HEK293 (cell line): ENCODE results near the gene MROH2B.

ENCODE experiments used
- CTCF ChIA-PET: fragments of 350-600 bp; formaldehyde crosslinking; extraction: SDS; loops from one replicate; lab custom pipeline; 2021; ENCODE audit warnings: antibody characterized with exemption; lab: Yijun Ruan, JAX
- POLR2A ChIA-PET: fragments of 300-600 bp; formaldehyde crosslinking; extraction: SDS; loops from one replicate; lab custom pipeline; 2020; ENCODE audit warnings: antibody characterized with exemption, inconsistent platforms; lab: Yijun Ruan, JAX
- H3K27ac ChIP-seq: fragments of 200-500 bp; sonication (Bioruptor generic); 2 replicates; pipeline ENCODE4 v1.5.1; 2014; ENCODE audit warnings: low read depth, low read length, control low read depth, inconsistent platforms; ENCODE audit errors: extremely low read depth
- H3K36me3 ChIP-seq, 2 experiments: fragments of 200-500 bp in 1 of 2; sonication (Bioruptor generic) in 1 of 2; 1 replicate in 1 of 2; 2 replicates in 1 of 2; pipeline ENCODE4 v1.5.1; 2014 to 2017; ENCODE audit warnings: inconsistent platforms in 2 of 2, low read length in 2 of 2; ENCODE audit not compliant: control insufficient read depth in 2 of 2, insufficient read depth in 1 of 2
- H3K4me1 ChIP-seq: fragments of 200-500 bp; sonication (Bioruptor generic); 2 replicates; pipeline ENCODE4 v1.5.1; 2014; ENCODE audit warnings: mild to moderate bottlenecking, low read length, inconsistent platforms; ENCODE audit not compliant: control insufficient read depth, insufficient read depth
- H3K4me3 ChIP-seq: 2 replicates; pipeline ENCODE4 v1.5.1; 2011; ENCODE audit warnings: low read depth, mild to moderate bottlenecking, control low read depth, low read length, moderate library complexity
- H3K9me3 ChIP-seq: fragments of 200-500 bp; sonication (Bioruptor generic); 2 replicates; pipeline ENCODE4 v1.5.1; 2014; ENCODE audit warnings: low read depth, low read length, inconsistent platforms; ENCODE audit not compliant: control insufficient read depth, insufficient read depth
- BCL11A ChIP-seq: fragments of 450-650 bp; formaldehyde crosslinking; IDR thresholded peaks from 2 replicates; pipeline ENCODE4 v1.5.1; 2016; ENCODE audit warnings: low read depth, missing biosample characterization, missing genetic modification characterization
- GLI2 ChIP-seq: fragments of 450-650 bp; formaldehyde crosslinking; IDR thresholded peaks from 2 replicates; pipeline ENCODE4; 2017; ENCODE audit warnings: missing biosample characterization, missing genetic modification characterization, low read depth, borderline replicate concordance
- MEIS1 ChIP-seq: sonication (generic); formaldehyde crosslinking; IDR thresholded peaks from 2 replicates; pipeline ENCODE4 v1.8.1; 2022; ENCODE audit warnings: missing genetic modification reagents, mild to moderate bottlenecking, borderline replicate concordance
- OVOL3 ChIP-seq: fragments of 450-650 bp; formaldehyde crosslinking; IDR thresholded peaks from 2 replicates; pipeline ENCODE4 v1.5.1; 2016; ENCODE audit warnings: missing biosample characterization, missing genetic modification characterization
- PRDM1 ChIP-seq: fragments of 450-650 bp; formaldehyde crosslinking; IDR thresholded peaks from 2 replicates; pipeline ENCODE4; 2016; ENCODE audit warnings: missing biosample characterization, missing genetic modification characterization
- SCRT2 ChIP-seq: fragments of 450-650 bp; formaldehyde crosslinking; IDR thresholded peaks from 2 replicates; pipeline ENCODE4 v1.5.1; 2016; ENCODE audit warnings: missing biosample characterization, missing genetic modification characterization
- SETDB1 ChIP-seq: IDR thresholded peaks from one replicate; pipeline ENCODE4 v1.6.1; 2017; ENCODE audit warnings: mild to moderate bottlenecking, low read length, moderate library complexity, mixed read lengths; ENCODE audit not compliant: insufficient read length
- TCF7L2 ChIP-seq: IDR thresholded peaks from 2 replicates; pipeline ENCODE4 v1.6.1; 2011; ENCODE audit warnings: low read depth, mild to moderate bottlenecking, inconsistent platforms, low read length, moderate library complexity, borderline replicate concordance
- YY2 ChIP-seq: fragments of 450-650 bp; formaldehyde crosslinking; IDR thresholded peaks from 2 replicates; pipeline ENCODE4 v1.5.1; 2016; ENCODE audit warnings: missing biosample characterization, missing genetic modification characterization
- ZBTB21 ChIP-seq: fragments of 450-650 bp; formaldehyde crosslinking; IDR thresholded peaks from 2 replicates; pipeline ENCODE4 v1.5.1; 2017; ENCODE audit warnings: missing biosample characterization, missing genetic modification characterization
- ZBTB8A ChIP-seq: fragments of 450-650 bp; formaldehyde crosslinking; IDR thresholded peaks from 2 replicates; pipeline ENCODE4 v1.5.1; 2016; ENCODE audit warnings: missing biosample characterization, missing genetic modification characterization
- ZFP37 ChIP-seq: fragments of 450-650 bp; formaldehyde crosslinking; IDR thresholded peaks from 2 replicates; pipeline ENCODE4 v1.5.1; 2016; ENCODE audit warnings: missing biosample characterization, missing genetic modification characterization
- ZNF112 ChIP-seq: fragments of 450-650 bp; formaldehyde crosslinking; IDR thresholded peaks from 2 replicates; pipeline ENCODE4 v1.5.0; 2017; ENCODE audit warnings: missing biosample characterization, missing genetic modification characterization
- ZNF114 ChIP-seq: fragments of 450-650 bp; formaldehyde crosslinking; IDR thresholded peaks from 2 replicates; pipeline ENCODE4 v1.5.0; 2017; ENCODE audit warnings: missing biosample characterization, missing genetic modification characterization
- ZNF2 ChIP-seq: fragments of 450-650 bp; formaldehyde crosslinking; IDR thresholded peaks from 2 replicates; pipeline ENCODE4 v1.5.1; 2016; ENCODE audit warnings: missing biosample characterization, missing genetic modification characterization
- ZNF24 ChIP-seq: fragments of 450-650 bp; formaldehyde crosslinking; IDR thresholded peaks from 2 replicates; pipeline ENCODE4 v1.5.1; 2016; ENCODE audit warnings: missing biosample characterization, missing genetic modification characterization
- ZNF248 ChIP-seq: fragments of 450-650 bp; formaldehyde crosslinking; IDR thresholded peaks from 2 replicates; pipeline ENCODE4 v1.5.1; 2017; ENCODE audit warnings: missing biosample characterization, missing genetic modification characterization
- ZNF302 ChIP-seq: fragments of 450-650 bp; formaldehyde crosslinking; IDR thresholded peaks from 2 replicates; pipeline ENCODE4 v1.5.1; 2016; ENCODE audit warnings: missing biosample characterization, missing genetic modification characterization, low read depth
- ZNF311 ChIP-seq: fragments of 450-650 bp; formaldehyde crosslinking; IDR thresholded peaks from 2 replicates; pipeline ENCODE4 v1.5.1; 2017; ENCODE audit warnings: missing biosample characterization, missing genetic modification characterization, borderline replicate concordance
- ZNF324 ChIP-seq: fragments of 450-650 bp; formaldehyde crosslinking; IDR thresholded peaks from 2 replicates; pipeline ENCODE4 v1.5.1; 2016; ENCODE audit warnings: missing biosample characterization, missing genetic modification characterization
- ZNF501 ChIP-seq: fragments of 450-650 bp; formaldehyde crosslinking; IDR thresholded peaks from 2 replicates; pipeline ENCODE4 v1.5.1; 2016; ENCODE audit warnings: missing biosample characterization, missing genetic modification characterization
- ZNF514 ChIP-seq: fragments of 450-650 bp; formaldehyde crosslinking; IDR thresholded peaks from 2 replicates; pipeline ENCODE4 v1.5.1; 2016; ENCODE audit warnings: missing biosample characterization, missing genetic modification characterization
- ZNF785 ChIP-seq: fragments of 450-650 bp; formaldehyde crosslinking; IDR thresholded peaks from 2 replicates; pipeline ENCODE4 v1.5.1; 2016; ENCODE audit warnings: missing biosample characterization, missing genetic modification characterization
- ZNF791 ChIP-seq: fragments of 450-650 bp; formaldehyde crosslinking; IDR thresholded peaks from 2 replicates; pipeline ENCODE4 v1.5.1; 2016; ENCODE audit warnings: missing biosample characterization, missing genetic modification characterization
- ZNF792 ChIP-seq: fragments of 450-650 bp; formaldehyde crosslinking; IDR thresholded peaks from 2 replicates; pipeline ENCODE4 v1.5.1; 2016; ENCODE audit warnings: missing biosample characterization, missing genetic modification characterization
- TF ChIP-seq, protein P1 (sequence below): fragments of 450-650 bp; formaldehyde crosslinking; IDR thresholded peaks from 2 replicates; pipeline ENCODE4 v1.5.1; 2016; ENCODE audit warnings: missing biosample characterization, missing genetic modification characterization
- TF ChIP-seq, protein P2 (sequence below): fragments of 450-650 bp; formaldehyde crosslinking; IDR thresholded peaks from 2 replicates; pipeline ENCODE4 v1.5.1; 2016; ENCODE audit warnings: missing biosample characterization, missing genetic modification characterization
- TF ChIP-seq, protein P3 (sequence below): fragments of 450-650 bp; formaldehyde crosslinking; IDR thresholded peaks from 2 replicates; pipeline ENCODE4 v1.5.1; 2016; ENCODE audit warnings: missing biosample characterization, missing genetic modification characterization

The MROH2B gene

DNA sequence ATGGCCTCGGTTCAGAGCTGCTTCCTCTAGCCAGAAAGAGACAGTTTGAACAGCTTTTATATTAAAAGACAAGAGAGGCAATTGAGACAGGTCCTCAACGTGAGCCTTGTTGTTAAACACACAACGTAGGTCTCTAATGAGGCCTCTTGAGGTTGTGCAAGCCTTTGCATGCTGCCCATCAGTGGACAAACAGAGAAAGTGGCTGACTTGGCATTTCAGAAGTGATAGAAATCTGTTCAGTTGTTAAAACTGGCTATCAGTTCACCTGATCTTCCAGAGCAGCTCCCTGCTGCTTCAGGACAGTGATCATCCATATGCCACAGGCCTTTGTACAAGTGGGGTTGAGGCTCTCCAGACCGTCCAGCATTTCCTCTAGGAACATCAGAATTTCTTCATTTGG, 58.8 kb downstream of the MROH2B start:
- H3K4me3 ChIP-seq, result no peak overlapping the region
- no peak for TF ChIP-seq YY2 (tag by site-specific recombination)
- no peak for TF ChIP-seq ZNF791 (tag by site-specific recombination)
- no peak for TF ChIP-seq ZNF112 (tag by site-specific recombination)
- TF ChIP-seq, protein P1, sequence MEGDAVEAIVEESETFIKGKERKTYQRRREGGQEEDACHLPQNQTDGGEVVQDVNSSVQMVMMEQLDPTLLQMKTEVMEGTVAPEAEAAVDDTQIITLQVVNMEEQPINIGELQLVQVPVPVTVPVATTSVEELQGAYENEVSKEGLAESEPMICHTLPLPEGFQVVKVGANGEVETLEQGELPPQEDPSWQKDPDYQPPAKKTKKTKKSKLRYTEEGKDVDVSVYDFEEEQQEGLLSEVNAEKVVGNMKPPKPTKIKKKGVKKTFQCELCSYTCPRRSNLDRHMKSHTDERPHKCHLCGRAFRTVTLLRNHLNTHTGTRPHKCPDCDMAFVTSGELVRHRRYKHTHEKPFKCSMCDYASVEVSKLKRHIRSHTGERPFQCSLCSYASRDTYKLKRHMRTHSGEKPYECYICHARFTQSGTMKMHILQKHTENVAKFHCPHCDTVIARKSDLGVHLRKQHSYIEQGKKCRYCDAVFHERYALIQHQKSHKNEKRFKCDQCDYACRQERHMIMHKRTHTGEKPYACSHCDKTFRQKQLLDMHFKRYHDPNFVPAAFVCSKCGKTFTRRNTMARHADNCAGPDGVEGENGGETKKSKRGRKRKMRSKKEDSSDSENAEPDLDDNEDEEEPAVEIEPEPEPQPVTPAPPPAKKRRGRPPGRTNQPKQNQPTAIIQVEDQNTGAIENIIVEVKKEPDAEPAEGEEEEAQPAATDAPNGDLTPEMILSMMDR (tag by site-specific recombination), result no peak
- no peak for TF ChIP-seq ZNF302 (tag by site-specific recombination)
- TF ChIP-seq ZNF501, result no peak
- TF ChIP-seq TCF7L2, result no peak
- no peak for TF ChIP-seq ZNF792 (tag by site-specific recombination)
- no peak for TF ChIP-seq ZNF324 (tag by site-specific recombination)
- no peak for TF ChIP-seq SETDB1
- no peak for TF ChIP-seq ZFP37 (tag by site-specific recombination)
- TF ChIP-seq ZNF514 (tag by site-specific recombination), result no peak
- TF ChIP-seq PRDM1 (tag by site-specific recombination), result no peak
- no peak for TF ChIP-seq ZNF114 (tag by site-specific recombination)
- no peak for TF ChIP-seq MEIS1 (CRISPR knock-in tag)
- no peak for TF ChIP-seq ZNF24
- TF ChIP-seq GLI2 (tag by site-specific recombination), result no peak
- no peak for TF ChIP-seq OVOL3 (tag by site-specific recombination)
- no peak for TF ChIP-seq ZNF2 (tag by site-specific recombination)
- TF ChIP-seq ZNF248 (tag by site-specific recombination), result no peak
- H3K4me1 ChIP-seq, result no peaks in the 10 kb centered on the region
- H3K36me3 ChIP-seq, result no peaks in the 10 kb centered on the region
- H3K27ac ChIP-seq, result no peak overlapping the region
- ChIA-PET CTCF (interaction anchor here (0.6 kb wide), 1 partner anchor 1470 kb away, joined by 3 read pairs; no protein-coding TSS in a partner anchor), POLR2A (no interaction called here)
- no peaks in the 10 kb centered on the region for H3K9me3 ChIP-seq

DNA sequence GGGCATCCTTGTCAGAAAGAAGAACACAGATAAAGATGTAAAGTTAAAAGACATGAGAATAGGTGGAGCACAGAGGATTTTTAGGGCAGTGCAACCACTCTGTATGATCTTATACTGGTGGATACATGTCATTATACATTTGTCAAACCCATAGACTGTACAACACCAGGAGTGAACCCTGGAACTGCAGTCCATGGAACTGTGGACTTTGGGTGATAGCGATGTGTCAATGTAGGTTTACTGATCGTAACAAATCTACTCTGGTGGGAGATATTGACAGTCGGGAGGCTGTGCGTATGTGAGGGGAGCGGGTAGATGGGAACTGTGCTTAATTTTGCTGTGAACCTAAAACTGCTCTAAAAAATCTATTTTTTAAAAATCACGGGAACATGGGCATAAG, 60.6 kb downstream of the MROH2B start:
- POLR2A ChIA-PET, result no interaction called here
- H3K9me3 ChIP-seq, result no peaks in the 10 kb centered on the region
- no peak for TF ChIP-seq ZBTB8A
- TF ChIP-seq ZNF785 (tag by site-specific recombination), result no peak
- TF ChIP-seq, protein P2, sequence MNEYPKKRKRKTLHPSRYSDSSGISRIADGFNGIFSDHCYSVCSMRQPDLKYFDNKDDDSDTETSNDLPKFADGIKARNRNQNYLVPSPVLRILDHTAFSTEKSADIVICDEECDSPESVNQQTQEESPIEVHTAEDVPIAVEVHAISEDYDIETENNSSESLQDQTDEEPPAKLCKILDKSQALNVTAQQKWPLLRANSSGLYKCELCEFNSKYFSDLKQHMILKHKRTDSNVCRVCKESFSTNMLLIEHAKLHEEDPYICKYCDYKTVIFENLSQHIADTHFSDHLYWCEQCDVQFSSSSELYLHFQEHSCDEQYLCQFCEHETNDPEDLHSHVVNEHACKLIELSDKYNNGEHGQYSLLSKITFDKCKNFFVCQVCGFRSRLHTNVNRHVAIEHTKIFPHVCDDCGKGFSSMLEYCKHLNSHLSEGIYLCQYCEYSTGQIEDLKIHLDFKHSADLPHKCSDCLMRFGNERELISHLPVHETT (tag by site-specific recombination), result no peak
- TF ChIP-seq ZNF311 (tag by site-specific recombination), result no peak
- no peak for TF ChIP-seq ZBTB21
- no peak for TF ChIP-seq SCRT2 (tag by site-specific recombination)
- TF ChIP-seq, protein P3, sequence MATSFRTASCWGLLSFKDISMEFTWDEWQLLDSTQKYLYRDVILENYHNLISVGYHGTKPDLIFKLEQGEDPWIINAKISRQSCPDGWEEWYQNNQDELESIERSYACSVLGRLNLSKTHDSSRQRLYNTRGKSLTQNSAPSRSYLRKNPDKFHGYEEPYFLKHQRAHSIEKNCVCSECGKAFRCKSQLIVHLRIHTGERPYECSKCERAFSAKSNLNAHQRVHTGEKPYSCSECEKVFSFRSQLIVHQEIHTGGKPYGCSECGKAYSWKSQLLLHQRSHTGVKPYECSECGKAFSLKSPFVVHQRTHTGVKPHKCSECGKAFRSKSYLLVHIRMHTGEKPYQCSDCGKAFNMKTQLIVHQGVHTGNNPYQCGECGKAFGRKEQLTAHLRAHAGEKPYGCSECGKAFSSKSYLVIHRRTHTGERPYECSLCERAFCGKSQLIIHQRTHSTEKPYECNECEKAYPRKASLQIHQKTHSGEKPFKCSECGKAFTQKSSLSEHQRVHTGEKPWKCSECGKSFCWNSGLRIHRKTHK (tag by site-specific recombination), result no peak
- TF ChIP-seq BCL11A, result no peak
- no peaks in the 10 kb centered on the region for H3K4me1 ChIP-seq
- CTCF ChIA-PET, result no interaction called here
- no peak overlapping the region for H3K4me3 ChIP-seq
- H3K27ac ChIP-seq, result no peak overlapping the region
- H3K36me3 ChIP-seq, result no peaks in the 10 kb centered on the region
